ENCODE measurements around the gene TPO. TPM values are rescaled to one million over a fixed set of nuclear protein-coding genes. Genes with fewer than 3 reads are reported as not detected.

Gene TPO
- total RNA-seq, 1 experiment from 2014 or later: not detected

GRCh38 chr2:1556776-1557466, 143.7 kb downstream of the TPO start:
- no peak overlapping the region for H3K4me3 Mint-ChIP-seq (ENCODE audit: unreplicated experiment)
- peak; percentile 65 for DNase-seq (ENCODE audit: unreplicated experiment)
- no TSS peak for BruUV-seq (replicated peaks)
- intact Hi-C loops (cut with micrococcal nuclease): loop anchor here (1.0 to 10.0 kb wide), 3 partner anchors 28 to 118 kb away; no protein-coding TSS in a partner anchor
- no peak overlapping the region for H3K27ac Mint-ChIP-seq (ENCODE audit: low read depth, unreplicated experiment)
- H3K27me3 Mint-ChIP-seq (ENCODE audit: insufficient read depth, unreplicated experiment): peaks cover 11% of the 10 kb centered on the region
- no peaks in the 10 kb centered on the region for H3K36me3 Mint-ChIP-seq (ENCODE audit: insufficient read depth, unreplicated experiment)
- no peak for TF ChIP-seq CTCF (IDR thresholded peaks at IDR 0.05; ENCODE audit: unreplicated experiment)
- ChIA-PET CTCF (interaction anchor here (0.5 to 1.8 kb wide), 6 partner anchors 11 to 1933 kb away, joined by 3 to 7 read pairs (median 4); partner anchors contain the start of gene PXDN), POLR2A (interaction anchor here (1.0 kb wide), 1 partner anchor 213 kb away, joined by 3 read pairs; no protein-coding TSS in a partner anchor)
- no peaks in the 10 kb centered on the region for H3K9me3 Mint-ChIP-seq (ENCODE audit: unreplicated experiment)
- H3K4me1 Mint-ChIP-seq (ENCODE audit: insufficient read depth, unreplicated experiment): peaks cover 6% of the 10 kb centered on the region

GRCh38 chr2:1557467-1557820, 144.2 kb downstream of the TPO start:
- intact Hi-C loops (cut with micrococcal nuclease): loop anchor here (2.0 to 10.0 kb wide), 2 partner anchors 27 to 57 kb away; no protein-coding TSS in a partner anchor
- POLR2A ChIA-PET: no interaction called here
- Mint-ChIP-seq H3K36me3 (ENCODE audit: insufficient read depth, unreplicated experiment) (no peaks in the 10 kb centered on the region), H3K27ac (ENCODE audit: low read depth, unreplicated experiment) (no peak overlapping the region), H3K4me1 (ENCODE audit: insufficient read depth, unreplicated experiment) (peaks cover 6% of the 10 kb centered on the region), H3K4me3 (ENCODE audit: unreplicated experiment) (no peak overlapping the region), H3K9me3 (ENCODE audit: unreplicated experiment) (no peaks in the 10 kb centered on the region), H3K27me3 (ENCODE audit: insufficient read depth, unreplicated experiment) (peaks cover 11% of the 10 kb centered on the region)
- CTCF ChIA-PET: interaction anchor here (0.5 to 0.9 kb wide), 2 partner anchors 11 to 1933 kb away, joined by 3 to 4 read pairs; no protein-coding TSS in a partner anchor
- BruUV-seq (replicated peaks): no TSS peak
- no peak for TF ChIP-seq CTCF (IDR thresholded peaks at IDR 0.05; ENCODE audit: unreplicated experiment)
- DNase-seq (ENCODE audit: unreplicated experiment): no peak

- Mint-ChIP-seq H3K27me3 (ENCODE audit: insufficient read depth, unreplicated experiment) (peaks cover 11% of the 10 kb centered on the region), H3K4me1 (ENCODE audit: insufficient read depth, unreplicated experiment) (no peaks in the 10 kb centered on the region), H3K36me3 (ENCODE audit: insufficient read depth, unreplicated experiment) (no peaks in the 10 kb centered on the region), H3K27ac (ENCODE audit: low read depth, unreplicated experiment) (no peak overlapping the region), H3K9me3 (ENCODE audit: unreplicated experiment) (no peaks in the 10 kb centered on the region), H3K4me3 (ENCODE audit: unreplicated experiment) (no peak overlapping the region)
- ChIA-PET CTCF (interaction anchor here (0.6 to 6.0 kb wide), 3 partner anchors 9 to 262 kb away, joined by 3 to 47 read pairs (median 6); no protein-coding TSS in a partner anchor), POLR2A (no interaction called here)
- DNase-seq (ENCODE audit: unreplicated experiment): no peak
- no peak for TF ChIP-seq CTCF (IDR thresholded peaks at IDR 0.05; ENCODE audit: unreplicated experiment)
- intact Hi-C loops (cut with micrococcal nuclease): loop anchor here (10.0 kb wide), 1 partner anchor 55 kb away; no protein-coding TSS in a partner anchor
- no TSS peak for BruUV-seq (replicated peaks)
Measured at GRCh38 chr2:1559589-1560175, 146.4 kb downstream of the TPO start.

GRCh38 chr2:1561259-1561658, 148.0 kb downstream of the TPO start:
- ChIA-PET CTCF (interaction anchor here (6.0 kb wide), 1 partner anchor 10 kb away, joined by 47 read pairs; no protein-coding TSS in a partner anchor), POLR2A (no interaction called here)
- no peak for TF ChIP-seq CTCF (IDR thresholded peaks at IDR 0.05; ENCODE audit: unreplicated experiment)
- DNase-seq (ENCODE audit: unreplicated experiment): no peak
- Mint-ChIP-seq H3K4me1 (ENCODE audit: insufficient read depth, unreplicated experiment) (no peaks in the 10 kb centered on the region), H3K27ac (ENCODE audit: low read depth, unreplicated experiment) (no peak overlapping the region), H3K9me3 (ENCODE audit: unreplicated experiment) (no peaks in the 10 kb centered on the region), H3K4me3 (ENCODE audit: unreplicated experiment) (no peak overlapping the region), H3K36me3 (ENCODE audit: insufficient read depth, unreplicated experiment) (no peaks in the 10 kb centered on the region), H3K27me3 (ENCODE audit: insufficient read depth, unreplicated experiment) (peaks cover 11% of the 10 kb centered on the region)
- BruUV-seq (replicated peaks): no TSS peak
- intact Hi-C loops (cut with micrococcal nuclease): no loop called here

All from MCF 10A (cell line).